Mesothelial cell of epicardium (in vitro differentiated cells): ENCODE results near the gene CFAP251. TPM values are rescaled to one million over a fixed set of nuclear protein-coding genes. Genes with fewer than 3 reads are reported as not detected.
"Not testable (repeated sequence)": the region's sequence is repeated elsewhere in the genome, so short reads cannot be mapped to it uniquely, and the experiment has no call there.

Experiments used
- DNase-seq, 2 experiments: peaks; one replicate each; pipeline ENCODE4 v3.0.0; 2021; ENCODE audit warnings: low spot score in 2 of 2; ENCODE audit not compliant: unreplicated experiment in 2 of 2
- H3K27ac Mint-ChIP-seq: 2 replicates; pipeline ENCODE4 v1.8.0; 2021; ENCODE audit warnings: mixed read lengths
- H3K27me3 Mint-ChIP-seq: 2 replicates; pipeline ENCODE4 v1.8.0; 2021; ENCODE audit warnings: low read depth, mixed read lengths
- H3K36me3 Mint-ChIP-seq: 2 replicates; pipeline ENCODE4 v1.8.0; 2021; ENCODE audit warnings: mixed read lengths
- H3K4me1 Mint-ChIP-seq: 2 replicates; pipeline ENCODE4 v1.8.0; 2021; ENCODE audit warnings: mixed read lengths
- H3K4me3 Mint-ChIP-seq: 2 replicates; pipeline ENCODE4 v1.8.0; 2021; ENCODE audit warnings: mild to moderate bottlenecking, moderate library complexity, mixed read lengths
- H3K9me3 Mint-ChIP-seq: 2 replicates; pipeline ENCODE4 v1.8.0; 2021; ENCODE audit warnings: mixed read lengths
- CTCF ChIP-seq: fragments of 200-600 bp; sonication (generic); IDR thresholded peaks from one replicate; pipeline ENCODE4 v1.5.0; 2021; ENCODE audit warnings: antibody characterized with exemption; ENCODE audit not compliant: unreplicated experiment
- total RNA-seq: library from RNA; stranded (reverse); gene quantifications from 3 replicates; pipeline ENCODE4 v1.2.1, GENCODE V29; 2021

Gene CFAP251
- total RNA-seq, 1 donor from 2014 or later, result 6.9 TPM

DNA sequence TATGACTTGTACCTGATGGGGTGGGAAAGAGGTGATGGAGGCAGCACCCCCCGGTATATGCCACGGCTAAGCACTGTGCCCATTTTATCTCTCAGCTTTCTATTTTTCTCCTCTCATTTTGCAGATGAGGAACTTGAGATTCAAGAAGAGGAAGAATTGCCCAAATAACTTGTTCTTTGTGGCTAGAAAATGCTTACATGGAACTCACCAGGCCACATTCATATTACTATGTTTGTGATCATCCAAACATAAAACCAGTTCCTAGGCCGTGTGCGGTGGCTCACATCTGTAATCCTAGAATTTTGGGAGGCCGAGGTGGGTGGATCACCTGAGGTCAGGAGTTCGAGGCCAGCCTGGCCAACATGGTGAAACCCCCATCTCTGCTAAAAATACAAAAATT is 44.3 kb upstream of the CFAP251 start:
- TF ChIP-seq CTCF, result no peak
- H3K4me3 Mint-ChIP-seq, result no peak overlapping the region
- peaks cover 6% of the 10 kb centered on the region for H3K4me1 Mint-ChIP-seq
- no peak for DNase-seq
- no peaks in the 10 kb centered on the region for H3K9me3 Mint-ChIP-seq
- no peak overlapping the region for H3K27ac Mint-ChIP-seq
- H3K36me3 Mint-ChIP-seq, result no peaks in the 10 kb centered on the region
- no peaks in the 10 kb centered on the region for H3K27me3 Mint-ChIP-seq

DNA sequence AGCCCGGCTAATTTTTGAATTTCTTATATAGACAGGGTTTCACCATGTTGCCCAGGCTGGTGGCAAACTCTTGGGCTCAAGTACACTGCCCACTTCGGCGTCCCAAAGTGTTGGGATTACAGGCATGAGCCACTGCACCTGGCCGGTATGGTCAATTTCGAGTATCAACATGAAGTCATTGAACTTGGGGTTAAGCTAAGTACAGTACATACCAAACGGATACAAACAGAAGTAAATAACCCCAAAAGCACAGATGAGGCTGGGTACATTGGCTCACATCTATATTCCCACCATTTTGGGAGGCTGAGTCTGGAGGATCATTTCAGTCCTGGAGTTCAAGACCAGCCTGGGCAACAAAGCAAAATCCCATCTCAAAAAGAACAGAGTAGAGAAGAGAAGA is 42.8 kb upstream of the CFAP251 start:
- Mint-ChIP-seq H3K27me3 (no peaks in the 10 kb centered on the region), H3K4me3 (no peak overlapping the region), H3K36me3 (no peaks in the 10 kb centered on the region), H3K27ac (no peak overlapping the region), H3K9me3 (no peaks in the 10 kb centered on the region), H3K4me1 (peaks cover 6% of the 10 kb centered on the region)
- no peak for DNase-seq
- no peak for TF ChIP-seq CTCF

- H3K4me3 Mint-ChIP-seq, H3K4me1 Mint-ChIP-seq, DNase-seq, H3K36me3 Mint-ChIP-seq, H3K27me3 Mint-ChIP-seq, H3K9me3 Mint-ChIP-seq, H3K27ac Mint-ChIP-seq: not testable (repeated sequence)
Measured at GRCh38 chr12:121876080-121876447, 42.3 kb upstream of the CFAP251 start.

GRCh38 chr12:121883315-121883660 is 35.1 kb upstream of the CFAP251 start:
- DNase-seq, result no peak
- H3K27ac Mint-ChIP-seq, result no peak overlapping the region
- no peak overlapping the region for H3K4me3 Mint-ChIP-seq
- H3K9me3 Mint-ChIP-seq, result no peaks in the 10 kb centered on the region
- no peaks in the 10 kb centered on the region for H3K36me3 Mint-ChIP-seq
- H3K27me3 Mint-ChIP-seq, result peaks cover 6% of the 10 kb centered on the region
- peaks cover 1% of the 10 kb centered on the region for H3K4me1 Mint-ChIP-seq
- TF ChIP-seq CTCF, result no peak

DNA sequence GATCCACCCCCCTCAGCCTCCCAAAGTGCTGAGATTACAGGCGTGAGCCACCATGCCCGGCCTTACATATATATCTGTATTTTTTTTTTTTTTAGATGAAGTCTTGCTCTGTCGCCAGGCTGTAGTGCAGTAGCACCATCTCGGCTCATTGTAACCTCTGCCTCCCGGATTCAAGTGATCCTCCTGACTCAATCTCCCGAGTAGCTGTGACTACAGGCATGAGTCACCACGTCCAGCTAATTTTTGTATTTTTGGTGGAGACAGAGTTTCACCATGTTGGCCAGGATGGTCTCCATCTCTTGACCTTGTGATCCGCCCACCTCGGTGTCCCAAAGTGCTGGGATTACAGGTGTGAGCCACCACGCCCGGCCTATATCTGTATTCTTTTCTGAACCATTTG is 33.3 kb upstream of the CFAP251 start:
- not testable (repeated sequence) for DNase-seq, H3K9me3 Mint-ChIP-seq, H3K4me3 Mint-ChIP-seq, H3K27me3 Mint-ChIP-seq, H3K36me3 Mint-ChIP-seq, H3K27ac Mint-ChIP-seq
- H3K4me1 Mint-ChIP-seq, result peaks cover 18% of the 10 kb centered on the region

DNA sequence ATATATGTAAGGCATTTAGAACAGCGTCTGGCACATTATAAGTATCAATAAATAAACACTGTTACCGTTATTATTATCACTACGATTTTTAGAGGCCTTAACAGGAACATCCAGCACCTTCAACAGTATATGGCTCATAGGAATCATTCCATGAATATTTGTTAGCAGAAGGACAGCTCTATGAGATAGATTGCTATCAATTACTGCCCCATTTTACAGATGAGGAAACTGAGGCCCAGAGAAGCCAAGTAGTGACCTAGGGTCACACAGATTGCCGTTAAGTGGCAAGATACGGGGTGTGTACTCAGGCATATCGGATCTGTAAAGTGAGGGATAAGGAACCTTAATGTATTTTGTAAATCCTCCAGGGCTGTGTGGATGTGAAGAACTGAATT is 30.3 kb upstream of the CFAP251 start:
- Mint-ChIP-seq H3K4me1 (peaks cover 19% of the 10 kb centered on the region), H3K36me3 (peaks cover 4% of the 10 kb centered on the region), H3K4me3 (peak overlapping the region; percentile 95), H3K27ac (peak overlapping the region; percentile 99), H3K27me3 (peaks cover 5% of the 10 kb centered on the region), H3K9me3 (no peaks in the 10 kb centered on the region)
- no peak for DNase-seq
- no peak for TF ChIP-seq CTCF

GRCh38 chr12:121888478-121889273 is 29.7 kb upstream of the CFAP251 start, which contains the start of gene PSMD9:
TSS of gene PSMD9 (plus strand) at chr12:121888790. CDS start at chr12:121888857, 67 bp downstream.
- peak; percentile 93 to 95 for DNase-seq
- no peaks in the 10 kb centered on the region for H3K9me3 Mint-ChIP-seq
- H3K4me1 Mint-ChIP-seq, result peaks cover 21% of the 10 kb centered on the region
- H3K27me3 Mint-ChIP-seq, result peaks cover 5% of the 10 kb centered on the region
- peak within 1 kb of the TSS; percentile 95 for H3K4me3 Mint-ChIP-seq
- H3K36me3 Mint-ChIP-seq, result peaks cover 4% of the 10 kb centered on the region
- TF ChIP-seq CTCF, result no peak
- H3K27ac Mint-ChIP-seq, result peak within 1 kb of the TSS; percentile 99
